GM18907 (cell line): ENCODE results near the gene PCDH10.

Experiments used
- ATAC-seq: cut with Tn5 transposase; IDR thresholded peaks from one replicate; pipeline ENCODE4 v1.9.1; 2021; ENCODE audit warnings: mild to moderate bottlenecking, moderate library complexity; ENCODE audit not compliant: unreplicated experiment

The PCDH10 gene, protein sequence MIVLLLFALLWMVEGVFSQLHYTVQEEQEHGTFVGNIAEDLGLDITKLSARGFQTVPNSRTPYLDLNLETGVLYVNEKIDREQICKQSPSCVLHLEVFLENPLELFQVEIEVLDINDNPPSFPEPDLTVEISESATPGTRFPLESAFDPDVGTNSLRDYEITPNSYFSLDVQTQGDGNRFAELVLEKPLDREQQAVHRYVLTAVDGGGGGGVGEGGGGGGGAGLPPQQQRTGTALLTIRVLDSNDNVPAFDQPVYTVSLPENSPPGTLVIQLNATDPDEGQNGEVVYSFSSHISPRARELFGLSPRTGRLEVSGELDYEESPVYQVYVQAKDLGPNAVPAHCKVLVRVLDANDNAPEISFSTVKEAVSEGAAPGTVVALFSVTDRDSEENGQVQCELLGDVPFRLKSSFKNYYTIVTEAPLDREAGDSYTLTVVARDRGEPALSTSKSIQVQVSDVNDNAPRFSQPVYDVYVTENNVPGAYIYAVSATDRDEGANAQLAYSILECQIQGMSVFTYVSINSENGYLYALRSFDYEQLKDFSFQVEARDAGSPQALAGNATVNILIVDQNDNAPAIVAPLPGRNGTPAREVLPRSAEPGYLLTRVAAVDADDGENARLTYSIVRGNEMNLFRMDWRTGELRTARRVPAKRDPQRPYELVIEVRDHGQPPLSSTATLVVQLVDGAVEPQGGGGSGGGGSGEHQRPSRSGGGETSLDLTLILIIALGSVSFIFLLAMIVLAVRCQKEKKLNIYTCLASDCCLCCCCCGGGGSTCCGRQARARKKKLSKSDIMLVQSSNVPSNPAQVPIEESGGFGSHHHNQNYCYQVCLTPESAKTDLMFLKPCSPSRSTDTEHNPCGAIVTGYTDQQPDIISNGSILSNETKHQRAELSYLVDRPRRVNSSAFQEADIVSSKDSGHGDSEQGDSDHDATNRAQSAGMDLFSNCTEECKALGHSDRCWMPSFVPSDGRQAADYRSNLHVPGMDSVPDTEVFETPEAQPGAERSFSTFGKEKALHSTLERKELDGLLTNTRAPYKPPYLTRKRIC

DNA sequence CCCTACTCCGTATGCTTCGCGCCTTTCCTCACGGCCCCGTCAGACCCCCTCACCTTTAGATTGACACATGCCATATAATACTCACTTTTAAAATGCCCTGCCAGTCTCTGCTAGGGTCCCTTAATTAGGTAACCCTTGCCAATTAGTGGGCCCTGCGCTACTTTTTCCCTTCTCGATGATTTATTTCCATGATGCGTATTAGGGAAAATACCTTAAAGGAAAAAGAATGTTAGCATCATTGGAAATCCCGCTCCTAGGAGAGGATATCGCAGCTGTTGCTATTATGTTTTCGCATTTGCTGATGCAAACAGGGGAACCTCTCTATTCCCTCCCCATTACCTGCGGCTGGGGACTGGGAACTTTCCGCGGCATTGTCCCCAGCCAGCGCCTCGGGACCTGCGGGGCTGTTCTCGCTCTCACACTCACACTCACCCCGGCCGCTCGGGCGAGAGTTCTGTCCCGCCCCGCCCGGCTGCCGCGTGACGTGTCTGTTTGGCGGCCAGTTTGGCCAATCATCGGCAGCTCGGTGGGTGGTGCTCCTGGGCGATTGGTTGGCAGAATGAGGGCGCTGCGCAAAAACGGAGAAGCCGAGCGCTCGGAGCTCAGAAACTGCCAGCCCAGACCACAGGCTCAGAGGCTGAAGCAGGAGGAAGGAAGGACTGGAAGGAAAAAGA is at the start of gene PCDH10:
Gene PCDH10 (plus strand): TSS at position 605 of the 674 bp plus-strand sequence. CDS start 847 bp downstream, outside the sequence.
- ATAC-seq, result peak; percentile 70

DNA sequence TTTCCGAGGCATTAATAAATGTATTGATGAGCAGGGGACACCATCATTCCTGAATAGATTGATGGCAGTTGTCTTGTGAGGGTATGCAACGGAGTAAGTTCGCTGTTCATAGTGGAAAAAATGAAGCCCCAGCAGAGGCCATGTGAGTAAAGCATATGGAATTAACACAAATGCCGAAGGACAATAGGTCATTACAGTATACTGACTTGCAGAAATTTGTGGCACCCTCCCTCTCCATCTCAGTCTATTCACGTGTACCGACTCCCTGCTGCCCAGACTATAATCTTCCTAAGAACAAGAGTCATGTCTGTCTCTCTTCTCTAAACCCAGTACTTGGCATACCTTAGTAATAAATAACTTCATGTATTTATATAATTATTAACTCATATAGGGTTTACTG is 47.1 kb upstream of the PCDH10 start:
- ATAC-seq, result no peak

DNA sequence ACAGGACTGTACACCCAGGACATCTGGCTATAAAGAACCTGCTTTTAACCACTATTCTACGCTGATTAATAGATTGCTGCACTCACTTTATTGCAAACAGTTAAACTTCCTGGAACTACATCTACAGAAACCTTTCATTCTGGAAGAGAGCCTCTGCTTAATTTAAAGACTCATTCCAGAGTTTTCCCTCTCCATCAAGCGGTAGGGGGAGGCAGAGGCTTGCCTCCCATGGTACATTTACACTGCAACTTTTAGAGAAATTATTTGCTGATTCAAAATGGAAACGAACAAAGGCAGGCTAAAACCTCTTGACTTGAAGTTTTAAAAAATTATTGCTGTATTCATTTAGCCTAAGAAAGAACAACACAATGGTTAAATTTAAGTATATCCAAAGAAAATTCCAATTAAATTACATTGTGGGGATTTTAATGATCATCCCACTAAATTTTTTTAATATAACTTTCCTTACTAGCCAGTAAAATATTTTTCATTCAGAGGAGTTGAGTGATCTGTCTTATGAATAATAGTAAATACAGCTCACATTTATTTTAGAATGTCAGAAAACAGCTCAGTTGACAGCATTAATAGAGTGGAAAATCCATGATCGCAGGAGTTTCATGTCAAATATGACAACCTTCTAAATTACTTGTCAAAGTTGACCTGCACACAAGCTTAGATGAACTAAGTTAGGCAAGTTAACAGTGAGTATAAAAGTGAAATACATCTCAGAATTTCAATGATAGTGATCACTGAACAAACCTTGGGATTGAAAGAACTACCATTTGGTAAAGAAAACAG is 46.3 kb upstream of the PCDH10 start:
- no peak for ATAC-seq

DNA sequence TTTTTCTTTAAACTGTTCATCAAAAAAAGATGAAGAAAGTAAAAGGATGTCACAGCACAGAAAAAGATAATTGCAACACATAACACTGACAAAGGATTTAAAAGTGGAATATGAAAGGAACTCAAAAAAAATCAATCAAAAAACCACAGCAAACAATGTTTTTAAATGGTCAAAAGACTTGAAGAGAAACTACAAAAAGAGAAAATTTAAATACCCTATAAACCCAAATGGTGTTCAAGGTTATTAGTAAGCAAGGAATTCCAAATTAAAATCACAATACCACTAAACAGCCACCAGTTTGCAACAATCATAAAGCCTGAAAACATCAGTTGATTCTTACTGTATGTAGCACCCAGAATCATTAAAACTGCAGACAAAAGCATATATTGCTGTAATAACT is 36.5 kb upstream of the PCDH10 start:
- ATAC-seq, result no peak

DNA sequence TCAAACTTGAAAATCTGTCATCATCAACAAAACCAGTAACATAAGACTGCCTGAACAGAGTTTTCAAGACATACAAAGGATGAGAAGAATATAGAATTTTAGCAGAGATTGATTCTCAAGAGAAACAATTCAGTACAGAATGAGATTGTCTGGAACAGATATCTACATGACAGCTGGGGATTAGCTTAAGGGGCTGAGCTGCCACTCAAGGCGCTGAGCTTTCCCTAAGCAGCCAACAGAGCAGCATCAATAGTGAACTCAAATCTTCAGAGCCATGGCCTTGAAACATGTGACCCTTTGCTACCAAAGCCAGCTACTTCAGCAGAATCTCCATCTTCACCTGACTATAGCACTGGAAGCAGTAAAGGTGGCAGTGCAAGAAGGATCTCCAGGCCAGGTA is 24.3 kb upstream of the PCDH10 start:
- no peak for ATAC-seq

DNA sequence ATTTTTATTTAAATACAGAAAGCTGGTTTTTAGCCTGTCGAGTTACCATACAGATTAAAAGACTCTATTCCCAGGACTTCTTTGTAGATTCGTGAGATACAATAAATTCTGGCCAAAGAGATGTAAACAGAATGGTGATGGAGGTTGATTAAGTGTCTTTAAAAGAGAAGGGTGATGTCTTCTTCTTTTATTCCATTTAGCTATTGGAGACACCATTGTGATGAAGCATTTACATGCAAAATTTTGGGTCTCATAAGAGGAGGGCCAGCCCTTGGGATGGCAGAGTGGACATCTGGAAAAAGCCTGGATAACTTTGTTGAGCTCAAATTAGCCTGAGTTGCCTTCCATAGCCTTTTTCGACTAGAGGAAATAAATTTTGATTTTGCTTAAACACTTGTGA is 21.6 kb upstream of the PCDH10 start:
- no peak for ATAC-seq

DNA sequence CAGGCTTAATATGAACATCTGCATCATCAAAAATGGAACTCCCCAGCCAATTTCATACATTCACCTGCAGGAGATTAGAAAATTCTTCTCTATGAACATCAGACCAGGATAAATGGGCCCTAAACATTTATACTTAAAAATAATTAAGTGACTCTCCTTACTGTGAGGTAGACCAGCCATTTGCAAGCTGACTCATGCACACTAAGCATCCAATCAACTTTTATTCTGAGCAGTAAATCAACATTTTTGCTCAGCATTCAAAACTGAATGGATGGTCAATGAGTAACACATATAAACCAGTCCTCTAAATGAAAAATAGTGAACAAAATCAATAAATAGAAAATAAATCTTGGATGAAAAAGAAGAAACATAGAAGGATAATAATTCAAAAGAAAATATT is 19.9 kb upstream of the PCDH10 start:
- no peak for ATAC-seq

DNA sequence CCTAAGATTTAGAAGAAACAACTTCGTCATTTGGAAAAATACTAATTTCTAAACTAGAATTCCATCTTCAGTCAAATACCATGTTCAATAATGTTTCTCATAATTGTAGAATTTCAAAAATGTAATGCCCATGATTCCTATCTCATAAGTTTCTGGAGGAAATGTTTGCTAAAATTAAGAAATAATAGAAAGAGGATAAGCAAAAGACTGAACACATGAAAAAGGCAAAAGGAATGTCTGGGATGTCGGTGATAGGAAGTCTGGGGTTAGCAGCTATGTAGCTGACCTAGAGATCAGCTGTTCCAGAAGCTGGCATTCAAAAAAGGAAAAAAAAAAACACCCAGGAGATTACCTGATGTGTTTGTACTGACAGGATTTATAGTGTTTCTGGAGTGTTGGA is 18.9 kb upstream of the PCDH10 start:
- ATAC-seq, result no peak

DNA sequence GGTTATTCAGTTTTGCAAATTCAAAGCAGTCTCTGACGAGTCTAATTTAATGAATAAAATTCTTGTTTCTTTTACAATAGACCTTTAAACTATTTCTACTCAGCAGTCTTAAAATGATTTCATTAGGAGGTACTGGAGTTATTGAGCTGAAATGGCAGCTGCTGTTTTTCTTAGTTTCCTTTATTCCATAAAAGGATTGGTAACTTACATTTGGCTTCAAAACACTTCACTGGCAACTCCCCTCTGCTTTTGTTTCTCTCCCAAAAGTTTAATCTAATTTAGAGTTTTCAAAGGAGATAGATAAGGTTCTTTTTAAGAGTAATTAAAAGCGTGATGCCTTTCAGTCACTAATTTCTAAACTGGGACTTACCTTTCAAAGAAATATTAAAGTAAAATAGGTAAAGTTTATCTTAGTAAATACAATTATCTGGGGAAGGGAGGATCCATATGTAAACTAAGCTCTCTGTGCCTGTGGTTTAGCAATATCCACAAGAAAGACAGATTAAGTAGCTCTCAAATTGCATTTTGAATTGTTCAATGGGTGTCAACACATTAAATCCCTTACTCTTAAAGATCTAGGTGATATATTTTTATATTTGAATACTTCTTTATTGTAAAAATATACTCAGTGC is 17.1 kb upstream of the PCDH10 start:
- ATAC-seq, result no peak

DNA sequence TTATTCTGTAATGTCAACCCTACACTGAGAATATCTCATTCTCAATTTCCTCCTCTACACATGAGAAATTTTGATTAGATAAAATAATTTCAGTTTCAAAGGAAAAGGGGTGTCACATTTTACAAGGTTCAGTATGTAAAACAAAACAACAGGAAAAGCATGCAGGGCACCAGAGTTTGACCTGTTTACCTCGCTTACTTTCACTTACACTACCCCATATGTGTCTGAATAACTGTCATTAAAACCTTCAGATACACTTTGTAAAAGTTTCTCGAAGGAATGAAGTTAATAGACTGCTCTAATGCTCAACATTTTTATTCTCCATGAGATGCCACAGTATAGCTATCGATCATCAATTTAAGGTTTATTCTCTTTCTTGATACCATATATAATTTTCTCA is 12.3 kb upstream of the PCDH10 start:
- ATAC-seq, result no peak

DNA sequence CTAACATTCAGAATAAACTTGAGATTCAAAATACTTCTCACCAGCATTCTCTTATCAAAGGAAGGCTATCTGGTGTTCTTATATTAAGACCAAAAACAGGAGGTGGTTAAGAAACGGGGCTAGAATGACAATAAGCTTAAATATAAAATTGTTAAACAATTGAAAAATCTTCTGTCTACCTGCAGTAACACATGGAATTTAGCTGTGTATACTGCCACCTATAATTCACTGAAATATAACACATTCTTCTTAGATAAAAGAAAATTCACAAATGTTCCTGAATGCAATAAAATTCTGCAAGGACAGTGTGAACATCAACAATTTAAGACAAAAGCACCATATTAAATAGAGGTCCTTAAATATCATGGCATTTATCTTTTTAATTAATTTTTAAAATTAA is 11.5 kb upstream of the PCDH10 start:
- no peak for ATAC-seq

DNA sequence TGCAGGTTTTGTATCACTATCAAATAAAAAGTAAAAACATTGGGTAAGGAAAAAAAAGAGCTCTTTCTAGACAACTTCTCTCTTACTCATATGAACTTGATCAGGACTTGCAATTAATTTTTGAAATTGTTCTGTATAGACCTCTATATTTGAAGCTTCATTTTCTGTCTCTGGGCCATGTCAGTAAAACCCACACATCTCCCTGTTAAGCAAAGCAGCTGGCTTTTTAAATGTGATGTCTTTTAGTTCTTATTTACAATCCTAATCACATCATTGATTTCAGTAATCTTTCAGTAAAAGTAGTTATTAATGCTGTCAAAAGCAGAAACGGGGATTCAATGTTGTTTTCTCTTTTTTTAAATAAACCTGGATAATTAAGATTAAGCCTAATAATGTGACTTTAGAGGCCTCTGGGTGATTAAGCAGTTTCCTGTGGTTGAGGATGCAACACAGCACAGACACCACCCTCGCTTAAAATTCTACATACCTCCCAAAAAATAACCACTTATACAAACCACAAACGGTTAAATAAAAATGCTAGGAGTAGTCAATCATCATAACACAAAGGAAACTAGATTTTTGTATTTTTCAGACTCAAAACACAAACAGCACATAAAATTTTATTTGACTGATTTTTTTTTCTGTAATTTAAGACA is 5.2 kb upstream of the PCDH10 start:
- no peak for ATAC-seq

DNA sequence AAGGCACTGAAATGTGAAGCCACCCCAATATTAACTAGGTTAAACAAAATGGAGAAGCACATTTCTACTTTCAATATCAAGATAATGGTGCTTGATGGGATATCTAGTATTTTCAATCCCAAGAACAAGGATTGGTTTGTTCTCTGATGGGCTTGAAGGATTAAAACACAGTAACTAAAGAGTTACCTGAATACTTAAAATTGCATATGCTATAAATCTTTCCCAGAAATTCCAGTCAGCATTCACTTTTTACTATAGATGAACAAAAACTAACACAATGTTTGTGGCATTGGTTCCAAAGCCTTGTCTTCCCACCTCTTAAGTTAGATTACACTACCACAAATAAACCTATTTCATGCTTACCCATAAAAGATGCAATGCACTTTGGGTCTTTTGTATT is 3.9 kb upstream of the PCDH10 start:
- no peak for ATAC-seq

DNA sequence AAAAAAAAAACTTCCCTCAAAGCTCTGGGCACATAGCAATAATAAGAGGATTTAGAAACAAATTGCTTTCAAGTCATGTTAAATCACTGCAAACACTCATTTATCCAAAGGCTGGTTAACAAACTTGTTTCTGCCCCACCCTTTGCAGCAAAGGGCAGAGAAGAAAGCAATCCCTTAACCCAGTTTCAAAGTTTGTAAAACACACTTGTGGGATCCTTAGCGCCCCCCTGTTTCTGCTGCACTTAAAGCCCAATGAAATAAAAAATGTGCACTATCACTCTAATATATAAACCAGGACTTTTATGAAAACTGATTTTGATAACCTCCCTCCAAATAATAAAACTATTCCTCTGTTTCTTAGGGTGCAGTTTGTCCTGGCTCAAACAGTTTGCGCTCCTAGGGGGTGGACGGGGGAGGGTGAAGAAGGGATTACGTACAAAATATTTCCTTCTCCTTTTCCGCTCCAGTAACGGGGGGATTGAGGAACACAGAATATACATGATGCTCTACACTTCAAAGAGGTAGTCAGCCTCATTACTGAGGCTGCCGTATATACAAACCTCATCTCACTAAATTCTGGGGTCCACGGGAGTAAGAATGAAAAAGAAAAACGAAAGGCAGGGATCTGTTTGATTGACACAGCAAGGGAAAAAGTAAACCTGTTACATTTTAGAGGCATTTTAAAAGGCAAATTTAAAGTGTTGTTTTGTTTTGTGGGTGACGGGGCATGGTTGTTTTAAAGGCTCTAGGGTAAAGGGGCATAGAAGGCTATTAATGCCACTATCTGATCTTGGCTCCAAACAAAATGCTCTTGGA is 3.1 kb upstream of the PCDH10 start:
- ATAC-seq, result no peak

DNA sequence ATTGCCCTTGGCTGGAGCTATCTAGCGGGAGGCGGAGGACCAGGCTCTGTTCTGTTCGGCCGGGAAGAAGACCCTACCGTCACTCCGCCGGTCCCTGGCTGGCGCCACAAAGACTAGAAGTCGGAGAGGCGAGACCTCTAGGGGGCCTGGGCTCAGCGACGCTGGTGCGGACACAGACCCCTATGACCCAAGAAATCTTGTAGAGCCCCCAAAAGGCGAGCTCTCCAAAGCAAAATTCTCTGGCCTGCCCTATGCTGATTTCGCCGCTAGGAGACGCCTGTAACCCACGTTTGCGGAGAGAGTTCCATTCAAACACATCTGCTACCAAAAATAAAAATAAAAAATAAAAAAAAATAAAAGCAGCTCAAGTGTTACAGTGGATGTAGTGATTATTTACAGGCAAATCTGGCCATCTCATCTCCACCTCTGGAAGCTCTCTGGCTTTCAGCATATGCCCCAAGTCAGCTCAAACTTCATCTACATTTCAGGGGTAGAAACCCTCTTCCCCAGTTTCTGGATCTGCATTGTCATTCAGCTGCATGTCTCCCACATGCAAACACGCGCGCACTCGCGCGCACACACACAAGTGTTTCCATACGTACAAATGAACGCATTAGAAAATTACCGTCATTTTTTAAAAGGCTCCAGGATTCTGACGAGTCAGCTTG is 2.4 kb upstream of the PCDH10 start:
- peak; percentile 53 for ATAC-seq

DNA sequence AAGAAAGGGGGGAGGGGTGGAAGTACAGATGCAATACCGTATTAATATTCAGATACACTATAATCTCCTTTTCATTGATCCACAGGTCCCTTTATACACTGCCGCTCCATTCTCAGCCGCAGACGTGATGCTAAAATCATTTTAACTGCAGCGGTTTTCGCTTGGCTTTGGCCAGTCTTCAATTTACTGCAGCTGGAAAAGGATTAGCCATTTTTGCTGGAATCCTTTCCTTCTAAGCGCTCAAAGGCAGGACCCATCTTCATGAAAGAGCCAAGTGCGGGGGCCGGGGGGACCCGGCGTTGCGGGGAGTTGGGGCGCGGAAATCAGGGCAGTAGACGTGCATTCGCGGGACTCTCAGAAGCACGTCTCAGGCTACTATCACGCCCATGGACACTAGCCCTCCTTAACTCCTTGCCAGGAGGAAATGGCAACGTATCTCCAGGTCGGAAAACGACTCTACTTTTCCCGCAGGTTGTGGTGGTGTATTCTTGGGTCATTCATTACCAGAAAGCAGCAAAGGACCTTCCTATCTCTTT is 1.7 kb upstream of the PCDH10 start:
- no peak for ATAC-seq

DNA sequence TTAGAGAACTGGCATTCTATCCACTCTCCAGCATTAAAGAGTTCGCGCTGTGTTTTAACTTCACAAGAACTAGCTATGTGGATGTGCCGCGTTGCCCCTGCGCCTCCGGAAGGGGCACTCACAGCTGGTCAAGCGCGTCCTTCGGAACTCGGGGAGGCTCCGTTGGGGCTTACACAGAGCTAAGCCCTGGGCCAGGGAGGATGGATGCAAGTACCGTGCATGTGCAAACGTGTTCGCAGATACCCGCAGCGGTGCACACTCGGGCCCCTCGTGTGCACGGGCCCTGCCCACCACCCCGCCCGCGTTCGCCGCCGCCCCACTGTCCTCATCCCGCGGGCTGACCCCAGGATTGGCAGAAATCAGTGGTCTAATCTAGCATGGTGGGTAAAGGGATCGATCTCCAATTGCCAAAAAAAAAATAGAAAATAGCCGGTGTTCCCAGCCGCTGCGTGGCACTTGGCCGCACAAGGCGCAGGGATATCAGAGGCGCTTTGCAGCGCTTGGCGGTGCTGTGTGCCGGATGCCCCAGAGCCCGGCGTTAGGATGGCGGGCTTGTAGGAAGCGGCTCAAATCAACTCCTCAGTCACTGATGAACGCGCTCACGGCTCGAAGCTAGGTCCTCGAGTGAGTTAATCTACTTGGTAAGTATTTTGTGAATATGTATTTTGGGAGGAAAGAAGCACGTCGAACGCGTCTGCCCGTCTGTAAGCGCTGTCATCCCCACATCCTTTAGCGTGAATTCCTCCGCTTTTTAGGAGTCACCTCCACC is 989 bp upstream of the PCDH10 start:
- no peak for ATAC-seq
